ENCODE measurements around the gene APC. TPM values are rescaled to one million over a fixed set of nuclear protein-coding genes. Genes with fewer than 3 reads are reported as not detected.

The APC gene
- total RNA-seq, 6 experiments from 2014 or later, result 12.4 to 34.5 (median 16.9) TPM

- H3K27me3 ChIP-seq, result no peaks in the 10 kb centered on the region
- H3K9me3 ChIP-seq, result no peaks in the 10 kb centered on the region
- ATAC-seq (no peak), DNase-seq (no peak)
- no peak for TF ChIP-seq CTCF (IDR thresholded peaks at IDR 0.05)
- no peak for TF ChIP-seq POLR2A (IDR thresholded peaks at IDR 0.05)
- no peak overlapping the region for H3K4me3 ChIP-seq
- H3K36me3 ChIP-seq, result no peaks in the 10 kb centered on the region
- no peaks in the 10 kb centered on the region for H3K4me1 ChIP-seq
- 82% methylated on average over 1 of the region's 2 CpGs for WGBS (ENCODE audit: insufficient coverage, low coverage, low lambda C conversion rate, missing lambda C conversion rate)
- H3K27ac ChIP-seq, result no peak overlapping the region
- intact Hi-C loops (cut with DNase I), result no loop called here
These were observed 19.3 kb upstream of the APC start for GRCh38 chr5:112718344-112718743.

- Histone ChIP-seq H3K36me3 (no peaks in the 10 kb centered on the region), H3K4me1 (no peaks in the 10 kb centered on the region), H3K27ac (no peak overlapping the region), H3K27me3 (no peaks in the 10 kb centered on the region), H3K9me3 (no peaks in the 10 kb centered on the region), H3K4me3 (no peak overlapping the region)
- no peak for TF ChIP-seq CTCF (IDR thresholded peaks at IDR 0.05)
- TF ChIP-seq POLR2A (IDR thresholded peaks at IDR 0.05), result no peak
- ATAC-seq, result no peak
- 84% methylated on average over 2 of the region's 2 CpGs for WGBS (ENCODE audit: insufficient coverage, low coverage, low lambda C conversion rate, missing lambda C conversion rate)
- intact Hi-C loops (cut with DNase I), result no loop called here
- DNase-seq, result no peak
These were observed 17.1 kb upstream of the APC start for GRCh38 chr5:112720576-112720975.

GRCh38 chr5:112724901-112725300 is 12.8 kb upstream of the APC start:
- intact Hi-C loops (cut with DNase I), result no loop called here
- no peak overlapping the region for H3K27ac ChIP-seq
- no peak for DNase-seq
- ATAC-seq, result no peak
- no peaks in the 10 kb centered on the region for H3K36me3 ChIP-seq
- H3K4me1 ChIP-seq, result no peaks in the 10 kb centered on the region
- TF ChIP-seq POLR2A (IDR thresholded peaks at IDR 0.05) (no peak), CTCF (IDR thresholded peaks at IDR 0.05) (no peak)
- H3K9me3 ChIP-seq, result no peaks in the 10 kb centered on the region
- 100% methylated on average over 1 of the region's 4 CpGs for whole genome bisulfite sequencing (ENCODE audit: insufficient coverage, low coverage, low lambda C conversion rate, missing lambda C conversion rate)
- H3K4me3 ChIP-seq, result no peak overlapping the region
- no peaks in the 10 kb centered on the region for H3K27me3 ChIP-seq

- WGBS (ENCODE audit: insufficient coverage, low coverage, low lambda C conversion rate, missing lambda C conversion rate), result 100% methylated on average over 1 of the region's 1 CpG
- Histone ChIP-seq H3K9me3 (no peaks in the 10 kb centered on the region), H3K27me3 (no peaks in the 10 kb centered on the region), H3K27ac (no peak overlapping the region), H3K4me3 (no peak overlapping the region), H3K36me3 (no peaks in the 10 kb centered on the region), H3K4me1 (no peaks in the 10 kb centered on the region)
- ATAC-seq (no peak), DNase-seq (no peak)
- intact Hi-C loops (cut with DNase I), result no loop called here
- TF ChIP-seq POLR2A (IDR thresholded peaks at IDR 0.05) (no peak), CTCF (IDR thresholded peaks at IDR 0.05) (no peak)
These were observed 8.1 kb upstream of the APC start for GRCh38 chr5:112729630-112730029.

- intact Hi-C loops (cut with DNase I), result no loop called here
- no peaks in the 10 kb centered on the region for H3K9me3 ChIP-seq
- TF ChIP-seq CTCF (IDR thresholded peaks at IDR 0.05) (no peak), POLR2A (IDR thresholded peaks at IDR 0.05) (no peak)
- DNase-seq (no peak), ATAC-seq (no peak)
- no peaks in the 10 kb centered on the region for H3K27me3 ChIP-seq
- WGBS (ENCODE audit: insufficient coverage, low coverage, low lambda C conversion rate, missing lambda C conversion rate), result 93% methylated on average over 5 of the region's 5 CpGs
- no peak overlapping the region for H3K4me3 ChIP-seq
- peaks cover 0 to 3% (median 0%) of the 10 kb centered on the region in 4 donors for H3K4me1 ChIP-seq
- no peak overlapping the region for H3K27ac ChIP-seq
- H3K36me3 ChIP-seq, result no peaks in the 10 kb centered on the region
These were observed 5.6 kb upstream of the APC start for GRCh38 chr5:112732131-112732530.

All from right lobe of liver (tissue), 6 donors.